Stimulated activated CD8-positive, alpha-beta memory T cell treated with anti-CD3 and anti-CD28 coated beads, Interleukin-15, amount 100 ng/mL, for 24 hours (primary cell): ENCODE measurements around the gene PSMA5.
"Not testable (repeated sequence)": the region's sequence is repeated elsewhere in the genome, so short reads cannot be mapped to it uniquely, and the experiment has no call there.

ENCODE experiments used
- DNase-seq: peaks from one replicate; pipeline ENCODE4 v3.0.0-alpha.2; 2020; ENCODE audit warnings: low read depth

Gene PSMA5

DNA sequence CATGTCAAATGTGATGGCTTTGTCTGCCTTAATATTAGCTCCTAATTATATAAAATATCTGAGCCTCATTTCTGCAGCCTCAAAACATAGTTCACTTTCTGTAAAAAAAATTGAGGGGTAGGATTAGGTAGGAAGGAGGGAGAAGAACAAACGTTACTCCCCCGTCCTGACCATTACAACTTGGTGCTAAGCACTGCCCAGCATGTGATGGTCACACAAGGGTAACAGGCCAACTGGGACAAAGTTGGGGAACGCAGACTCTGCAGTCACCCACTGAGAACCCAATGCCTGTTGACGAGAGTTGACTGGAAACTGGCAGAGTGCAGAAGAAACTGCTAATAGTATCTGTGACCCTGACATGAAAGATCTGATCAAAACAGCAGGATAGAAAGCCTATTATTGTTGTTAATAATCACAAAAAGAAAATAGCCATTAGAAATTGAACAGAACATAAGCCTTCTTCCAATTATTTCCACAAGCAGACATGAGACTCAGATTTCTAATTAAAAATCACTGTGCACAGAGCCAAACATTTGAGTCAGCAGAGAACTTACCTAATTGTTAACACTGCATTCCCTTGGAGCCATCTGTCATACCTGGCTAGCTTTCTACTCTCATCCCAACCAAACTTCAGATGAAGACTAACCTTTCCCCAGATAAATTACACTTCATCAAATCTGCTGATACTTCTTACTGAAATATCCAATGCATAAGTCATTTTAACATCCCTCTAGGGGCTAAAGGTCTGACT, 34.0 kb downstream of the PSMA5 start:
- DNase-seq, result no peak

GRCh38 chr1:109391626-109392025, 34.6 kb downstream of the PSMA5 start:
- DNase-seq, result no peak

DNA sequence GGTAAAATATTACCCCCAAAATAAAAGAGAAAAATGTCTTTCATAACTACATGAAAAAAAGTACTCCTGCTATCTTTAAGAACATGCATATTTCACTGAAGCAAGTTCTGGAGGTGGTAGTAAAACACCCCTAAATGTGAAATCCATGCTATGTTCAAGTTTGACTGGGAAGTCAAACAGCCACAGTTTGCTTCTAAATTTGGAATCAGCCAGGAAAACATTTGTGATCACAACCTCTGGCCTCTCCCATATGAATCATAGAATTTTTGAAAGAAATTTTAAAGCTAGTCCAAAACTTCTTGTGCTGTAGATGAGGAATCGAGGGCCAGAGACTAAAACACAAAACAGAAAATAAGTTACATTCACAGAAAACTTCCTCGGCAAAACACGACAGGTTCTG, 35.1 kb downstream of the PSMA5 start:
- no peak for DNase-seq

GRCh38 chr1:109389638-109390341, 36.5 kb downstream of the PSMA5 start:
- no peak for DNase-seq

DNA sequence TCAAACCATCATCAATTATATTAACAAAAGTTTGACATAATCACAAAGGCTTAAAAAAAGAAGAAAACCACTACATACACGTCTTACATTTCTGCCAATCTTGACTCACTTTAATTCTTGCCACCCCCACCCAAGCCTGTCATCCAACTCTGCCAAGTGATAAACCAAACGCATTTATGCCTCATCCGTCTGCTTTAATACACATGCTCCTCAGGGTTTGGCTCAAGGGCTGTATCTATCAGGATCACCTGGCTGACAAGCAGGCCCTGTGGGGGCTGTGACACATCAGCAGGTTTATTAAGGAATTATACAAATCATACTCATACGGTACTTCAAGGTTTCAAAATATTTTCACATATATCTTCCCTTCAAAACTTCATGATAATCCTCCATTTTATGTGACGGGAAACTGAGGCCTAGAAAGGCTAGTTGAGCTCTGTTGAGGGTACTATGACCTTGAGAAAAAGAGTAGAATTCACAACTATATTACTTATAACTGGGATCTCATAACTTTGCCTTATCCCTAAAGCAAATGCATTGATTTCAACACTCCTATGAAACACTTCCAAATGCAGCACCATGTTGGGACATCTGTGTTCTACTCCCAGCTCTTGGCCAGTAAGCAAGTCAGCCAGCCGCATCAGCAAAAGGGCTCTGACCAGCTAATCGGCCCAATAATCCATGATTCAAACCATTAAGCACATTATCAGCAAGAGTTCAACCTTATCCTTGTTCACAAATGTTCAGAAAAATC, 37.2 kb downstream of the PSMA5 start:
- no peak for DNase-seq

- DNase-seq, result no peak
These were observed 38.0 kb downstream of the PSMA5 start for GRCh38 chr1:109388208-109388711.

DNA sequence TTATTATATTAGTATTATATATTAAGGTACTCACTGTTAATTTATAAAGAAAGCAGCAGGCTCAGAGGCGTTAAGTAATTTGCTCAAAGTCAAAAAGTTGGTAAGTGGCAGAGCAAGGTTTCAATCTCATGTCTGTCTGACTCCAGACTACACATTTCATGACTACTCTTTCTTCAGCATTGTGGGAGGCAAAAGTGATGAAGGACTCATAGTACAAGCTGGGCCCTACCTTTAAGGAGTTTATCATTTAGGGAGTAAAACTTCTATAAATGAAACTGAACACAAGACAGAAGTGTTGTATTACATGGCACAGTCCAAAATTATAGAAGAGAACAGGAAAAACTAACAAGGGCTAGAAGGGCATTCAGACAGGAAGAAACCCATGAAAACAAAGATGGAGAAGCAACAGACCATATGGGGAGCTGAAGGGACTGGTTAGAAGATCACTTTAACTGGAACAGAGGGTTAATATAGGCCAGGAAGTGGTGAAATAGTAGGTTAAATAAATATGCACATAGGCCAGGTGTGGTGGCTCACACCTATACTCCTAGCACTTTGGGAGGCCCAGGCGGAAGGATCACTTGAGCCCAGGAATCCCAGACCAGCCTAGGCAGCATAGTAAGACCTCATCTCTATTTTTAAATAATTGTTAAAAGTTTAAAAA, 40.1 kb downstream of the PSMA5 start:
- no peak for DNase-seq

DNA sequence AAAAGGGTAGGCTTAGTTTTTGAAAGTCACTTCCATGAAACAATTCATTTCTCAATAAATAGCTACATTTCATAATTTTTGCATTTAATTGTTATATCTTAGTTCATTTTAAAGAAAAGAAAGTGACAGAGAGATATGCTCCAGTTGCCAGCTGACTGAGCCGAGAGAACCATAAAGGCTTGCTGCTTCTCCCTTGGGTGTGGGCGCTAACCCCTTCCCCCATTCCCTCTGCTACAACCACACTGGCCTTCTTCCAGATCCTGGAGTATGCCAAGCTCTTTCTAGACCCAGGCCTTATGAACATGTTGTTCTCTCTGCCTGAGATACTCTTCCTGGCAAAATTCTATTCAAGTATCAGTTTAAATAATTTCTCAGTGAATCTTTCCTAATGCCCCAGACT, 40.8 kb downstream of the PSMA5 start:
- no peak for DNase-seq

GRCh38 chr1:109383854-109384253, 42.4 kb downstream of the PSMA5 start:
- DNase-seq, result no peak

DNA sequence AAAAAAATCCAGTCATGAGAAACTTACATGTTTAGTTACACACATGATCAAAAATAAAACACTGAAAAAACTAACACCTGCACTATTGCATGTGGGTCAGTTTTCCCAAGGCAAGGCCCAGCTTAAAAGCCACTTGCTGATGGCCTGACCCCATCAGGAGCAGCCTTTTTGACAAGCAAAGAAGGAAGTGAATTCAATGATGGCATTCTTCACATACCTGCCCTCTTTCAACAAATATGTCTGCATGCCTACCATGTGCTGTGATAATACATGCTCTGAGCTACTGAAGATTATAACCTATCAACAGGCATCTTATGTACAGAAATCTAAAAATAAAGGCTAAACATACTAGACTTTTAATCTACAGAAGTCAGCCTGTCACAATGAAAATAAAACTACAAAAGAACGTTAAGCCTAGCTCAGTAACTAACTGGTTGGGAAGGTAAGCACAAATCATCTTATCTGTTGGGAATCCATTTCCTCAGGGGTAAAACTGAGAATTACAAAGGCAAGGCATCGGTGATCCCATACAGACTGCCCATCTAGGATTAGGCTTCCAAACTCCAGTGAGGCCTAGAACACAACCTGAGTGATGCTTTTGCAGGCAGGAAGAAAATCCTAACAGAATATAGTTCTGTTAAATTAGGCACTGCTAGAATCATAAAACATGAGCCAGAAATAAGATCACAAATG, 43.0 kb downstream of the PSMA5 start:
- no peak for DNase-seq

GRCh38 chr1:109381573-109381972, 44.7 kb downstream of the PSMA5 start:
- no peak for DNase-seq

DNA sequence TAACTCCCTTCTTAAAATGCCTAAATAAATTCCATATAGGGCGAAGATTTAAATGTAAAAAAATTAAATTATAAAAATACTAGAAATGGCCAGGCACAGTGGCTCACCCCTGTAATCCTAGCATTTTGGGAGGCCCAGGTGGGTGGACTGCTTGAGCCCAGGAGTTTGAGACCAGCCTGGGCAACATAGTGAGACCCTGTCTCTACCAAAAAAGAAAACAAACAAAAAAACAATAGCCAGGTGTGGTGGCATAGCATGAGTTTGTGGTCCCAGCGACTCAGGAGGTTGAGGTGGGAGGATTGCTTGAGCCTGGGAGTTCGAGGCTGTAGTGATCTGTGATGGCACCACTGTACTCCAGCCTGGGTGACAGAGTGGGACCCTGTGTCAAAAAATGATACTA, 46.3 kb downstream of the PSMA5 start:
- DNase-seq, result no peak

DNA sequence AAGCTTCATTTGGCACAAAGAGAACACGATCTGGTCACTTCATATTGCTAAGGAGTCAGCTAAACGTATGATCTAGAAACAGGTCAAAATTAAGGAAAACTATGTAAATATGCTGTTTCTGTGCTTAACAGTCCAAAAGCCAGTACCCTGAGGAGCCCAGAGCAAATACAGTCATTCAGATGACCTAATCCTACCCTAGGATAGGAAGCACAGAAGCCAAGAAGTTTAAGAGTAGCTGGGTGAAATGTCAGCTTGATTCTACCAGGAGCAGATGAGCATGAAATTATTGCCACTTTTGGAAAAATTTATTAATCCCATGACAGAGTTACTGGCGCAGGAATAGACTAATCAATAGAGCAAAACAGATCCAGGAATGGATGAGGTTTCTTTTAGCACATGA, 46.8 kb downstream of the PSMA5 start:
- no peak for DNase-seq

DNA sequence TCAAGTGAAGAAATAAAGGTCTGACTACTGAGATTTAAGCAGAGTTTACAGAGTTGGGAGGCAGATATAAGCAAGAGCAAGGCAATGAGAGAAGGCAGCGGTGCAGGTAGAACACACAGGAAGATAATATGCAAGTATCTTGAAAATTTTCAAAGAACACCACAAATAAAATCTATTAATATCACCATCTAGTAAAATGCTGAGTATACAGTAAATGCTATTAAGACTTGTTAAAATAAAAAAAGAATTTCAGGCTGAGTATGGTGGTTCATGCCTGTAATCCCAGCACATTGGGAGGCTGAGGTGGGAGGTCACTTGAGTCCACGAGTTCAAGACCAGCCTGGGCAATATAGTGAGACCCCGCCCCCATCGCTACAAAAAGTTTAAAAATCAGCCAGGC, 48.5 kb downstream of the PSMA5 start:
- DNase-seq, result no peak

- not testable (repeated sequence) for DNase-seq
These were observed 52.6 kb downstream of the PSMA5 start for GRCh38 chr1:109373696-109374095.

DNA sequence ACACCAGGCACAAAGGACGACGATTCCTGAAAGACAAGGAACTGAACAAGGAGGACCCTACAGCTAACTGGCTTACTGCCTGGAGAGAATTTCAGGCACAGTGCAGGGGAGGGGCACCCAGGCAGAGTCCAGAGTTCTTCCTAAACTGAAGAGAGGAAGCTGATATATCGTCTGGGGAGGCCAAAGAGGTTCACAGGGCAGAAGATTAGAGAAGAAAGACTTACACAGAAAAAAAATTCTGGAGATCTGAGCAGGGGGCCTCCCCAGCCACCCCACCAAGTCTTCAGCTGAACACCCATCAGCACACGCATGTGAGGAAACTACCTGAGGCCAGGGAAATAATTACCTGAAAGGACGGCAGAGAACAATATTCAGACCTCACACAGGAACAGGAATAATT, 53.1 kb downstream of the PSMA5 start:
- no peak for DNase-seq

DNA sequence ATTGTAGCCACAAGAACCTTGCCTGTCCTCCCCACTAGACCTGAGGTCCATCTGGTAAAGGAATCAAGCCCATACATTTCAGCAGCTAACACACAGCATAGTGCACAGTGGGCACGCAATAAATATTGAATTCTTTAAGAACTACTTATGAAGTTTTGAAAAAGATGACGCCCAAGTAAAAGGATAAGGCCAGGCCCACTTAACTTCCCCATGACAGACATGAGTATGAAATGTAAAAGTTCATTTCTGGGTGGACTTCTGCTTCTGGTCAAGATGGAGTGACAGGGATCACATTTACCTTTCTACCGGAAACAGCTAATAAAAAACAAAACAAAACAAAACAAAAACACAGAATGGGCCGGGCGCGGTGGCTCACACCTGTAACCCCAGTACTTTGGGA, 54.0 kb downstream of the PSMA5 start:
- DNase-seq, result no peak

DNA sequence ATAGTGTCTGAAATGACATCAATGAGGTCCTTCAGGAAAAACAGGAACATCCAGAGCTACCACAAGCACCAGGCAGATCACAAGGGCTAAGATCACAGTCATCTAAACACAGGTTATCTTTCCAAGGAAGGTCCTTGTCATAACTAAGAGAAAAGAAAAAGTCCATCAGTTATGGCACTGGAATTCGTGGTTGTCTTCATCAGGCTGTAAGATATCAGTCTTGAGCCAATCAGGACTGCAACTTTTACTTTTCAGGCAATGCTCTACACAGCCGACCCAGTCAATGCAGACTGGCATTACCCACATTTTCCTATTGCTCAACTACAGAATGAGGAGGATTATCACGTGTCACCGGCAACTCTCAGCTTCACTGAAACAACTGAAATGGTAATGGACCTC, 54.9 kb downstream of the PSMA5 start:
- no peak for DNase-seq

DNA sequence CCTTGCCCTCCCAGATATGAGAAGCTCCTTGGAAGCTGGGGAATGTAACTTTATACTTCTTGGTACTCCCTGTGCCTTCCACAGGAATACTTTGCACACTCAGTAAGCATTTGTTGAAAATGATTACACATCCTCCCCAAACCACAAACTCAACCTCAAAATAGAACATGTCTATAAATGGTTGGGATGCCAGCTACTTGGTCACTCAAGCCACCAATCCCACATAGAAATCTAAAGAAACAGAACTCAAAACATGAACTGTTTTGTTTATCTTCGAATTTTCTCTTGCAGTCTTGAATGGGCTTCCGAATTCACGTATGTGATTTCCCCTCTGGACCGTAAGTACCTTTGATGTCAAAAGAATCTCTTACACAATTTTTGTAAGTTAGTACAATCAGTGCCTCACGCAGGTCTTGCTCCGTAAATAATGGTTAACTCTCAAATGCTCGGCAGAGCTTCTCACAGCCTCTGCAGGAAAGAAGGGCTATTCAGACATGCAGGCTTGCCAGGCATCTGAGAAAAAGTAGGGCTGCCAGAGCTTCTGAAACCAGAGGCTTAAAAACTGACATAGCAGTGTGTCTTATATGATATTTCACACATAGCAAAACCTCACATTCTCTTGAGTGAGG, 55.4 kb downstream of the PSMA5 start:
- DNase-seq, result no peak

- DNase-seq, result no peak
These were observed 57.0 kb downstream of the PSMA5 start for GRCh38 chr1:109369167-109369746.

- DNase-seq, result no peak
These were observed 57.8 kb downstream of the PSMA5 start for GRCh38 chr1:109368464-109368863.
